ENCODE measurements around the gene CAPN5. TPM values are rescaled to one million over a fixed set of nuclear protein-coding genes. Genes with fewer than 3 reads are reported as not detected.

Gene CAPN5
- total and polyA plus RNA-seq, 2 of the 8 experiments (the other 6 are each of a cell fraction or from before 2014, with no cell fraction given): 21.5 to 22.4 TPM

GRCh38 chr11:77127235-77127911 is 60.6 kb downstream of the CAPN5 start (continued):
- peak; percentile 53 for TF ChIP-seq ASH2L (IDR thresholded peaks at IDR 0.05; ENCODE audit: low read length)
- no peak for TF ChIP-seq KDM1A (IDR thresholded peaks at IDR 0.05; ENCODE audit: borderline replicate concordance, low read length)
- TF ChIP-seq KDM5A (IDR thresholded peaks at IDR 0.05; ENCODE audit: low read length): no peak
- TF ChIP-seq SRF (IDR thresholded peaks at IDR 0.05; ENCODE audit: low read depth, low read length): no peak
- no peak for TF ChIP-seq SP4 (IDR thresholded peaks at IDR 0.05; ENCODE audit: low read length)
- TF ChIP-seq RXRA (IDR thresholded peaks at IDR 0.05; ENCODE audit: insufficient read depth, low read depth, low read length): no peak
- no peak for TF ChIP-seq CBX5 (IDR thresholded peaks at IDR 0.05; ENCODE audit: low read depth, low read length)
- peak; percentile 64; the same call in 1 of the 2 replicates for TF ChIP-seq ATF2 (IDR thresholded peaks at IDR 0.05; ENCODE audit: low read length)
- peak; percentile 14; the same call in 1 of the 2 replicates for TF ChIP-seq MAX (IDR thresholded peaks at IDR 0.05)
- TF ChIP-seq CEBPB (IDR thresholded peaks at IDR 0.05; ENCODE audit: low read depth, low read length): no peak
- no peak for TF ChIP-seq ZNF274 (IDR thresholded peaks at IDR 0.05; ENCODE audit: borderline replicate concordance, extremely low read depth, low read length)
- no peak for TF ChIP-seq CREB1 (IDR thresholded peaks at IDR 0.05)
- TF ChIP-seq USF2 (IDR thresholded peaks at IDR 0.05; ENCODE audit: low read length): no peak
- no peak for TF ChIP-seq NANOG (IDR thresholded peaks at IDR 0.05; ENCODE audit: insufficient read depth, low read depth, low read length, poor library complexity, severe bottlenecking)
- no peak for TF ChIP-seq BACH1 (IDR thresholded peaks at IDR 0.05; ENCODE audit: low read length)
- TF ChIP-seq, protein P1, sequence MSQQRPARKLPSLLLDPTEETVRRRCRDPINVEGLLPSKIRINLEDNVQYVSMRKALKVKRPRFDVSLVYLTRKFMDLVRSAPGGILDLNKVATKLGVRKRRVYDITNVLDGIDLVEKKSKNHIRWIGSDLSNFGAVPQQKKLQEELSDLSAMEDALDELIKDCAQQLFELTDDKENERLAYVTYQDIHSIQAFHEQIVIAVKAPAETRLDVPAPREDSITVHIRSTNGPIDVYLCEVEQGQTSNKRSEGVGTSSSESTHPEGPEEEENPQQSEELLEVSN (IDR thresholded peaks at IDR 0.05): no peak
- peak in 1 of 2 experiments; percentile 76; a peak in 2 of 4 replicates for TF ChIP-seq SIN3A (conservative IDR thresholded peaks at IDR 0.05 in 1 of 2, IDR thresholded peaks at IDR 0.05 in 1 of 2; ENCODE audit: low read depth in 1 of 2, low read length in 2 of 2)
- TF ChIP-seq POU5F1 (IDR thresholded peaks at IDR 0.05; ENCODE audit: low read depth, low read length): no peak
- TF ChIP-seq HDAC2 (IDR thresholded peaks at IDR 0.05; ENCODE audit: borderline replicate concordance in 1 of 2, low read depth in 2 of 2, low read length in 2 of 2): no peak
- TF ChIP-seq FOSL1 (IDR thresholded peaks at IDR 0.05; ENCODE audit: insufficient read depth, low read depth, low read length): no peak
